ENCODE results near the gene WDR59.

DNA sequence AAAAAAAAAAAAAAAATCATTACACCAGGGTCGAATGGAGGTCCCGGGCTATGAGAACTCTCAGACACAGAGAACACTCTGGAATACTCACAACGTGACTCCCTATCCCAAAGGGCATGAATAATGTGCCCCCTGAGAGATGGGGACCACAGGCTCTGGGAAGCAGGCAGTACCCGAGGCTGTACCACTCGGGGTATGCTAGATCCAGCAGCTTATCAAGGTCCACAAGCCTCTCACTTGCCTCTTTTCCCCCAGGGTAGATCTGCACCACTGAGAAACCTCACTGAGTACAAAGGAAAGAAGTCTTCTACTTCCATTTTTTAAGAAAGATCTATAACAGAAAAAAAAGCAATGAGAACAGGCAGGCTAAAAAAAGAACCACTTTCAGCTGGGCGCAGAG lies 40.5 kb downstream of the WDR59 start:
- TF ChIP-seq POLR2AphosphoS5 (IDR thresholded peaks at IDR 0.05; ENCODE audit: low read depth, low read length): no peak
- no peak for TF ChIP-seq POLR2A (IDR thresholded peaks at IDR 0.05; ENCODE audit: low read depth, low read length)
- no peak for TF ChIP-seq TAF1 (IDR thresholded peaks at IDR 0.05; ENCODE audit: low read depth, low read length)
- no peak for TF ChIP-seq SPI1 (IDR thresholded peaks at IDR 0.05; ENCODE audit: low read depth, low read length)
- no peak for TF ChIP-seq POU2F2 (IDR thresholded peaks at IDR 0.05; ENCODE audit: low read depth, low read length)
